Measurements from ENCODE around the gene EIF2B5. TPM values are rescaled to one million over a fixed set of nuclear protein-coding genes. Genes with fewer than 3 reads are reported as not detected.

The EIF2B5 gene
- polyA plus RNA-seq, 1 donor (not counting 4 experiments of a cell fraction or from before 2014, with no cell fraction given): 37.9 TPM

GRCh38 chr3:184186902-184187207 is 51.7 kb downstream of the EIF2B5 start:
- peaks cover 41 to 50% of the 10 kb centered on the region in 2 experiments for H3K36me3 ChIP-seq (ENCODE audit: control insufficient read depth in 2 of 2, extremely low read depth in 1 of 2, insufficient read depth in 2 of 2, low read length in 2 of 2)
- peak overlapping the region; percentile 84 for H3K27ac ChIP-seq (ENCODE audit: control insufficient read depth, insufficient read depth, low read length)
- DNase-seq (ENCODE audit: low read depth, low spot score) (no peak), FAIRE-seq (no peak)
- no peaks in the 10 kb centered on the region for H3K9me1 ChIP-seq (ENCODE audit: control insufficient read depth, extremely low read depth, insufficient read depth, low read length)
- peaks cover 39% of the 10 kb centered on the region for H3K79me2 ChIP-seq (ENCODE audit: control insufficient read depth, insufficient read depth, low read length)
- H4K20me1 ChIP-seq (ENCODE audit: control insufficient read depth, extremely low read depth, insufficient read depth, low read length): no peaks in the 10 kb centered on the region
- H3K4me1 ChIP-seq (ENCODE audit: control insufficient read depth, extremely low read depth, insufficient read depth, low read length): peaks cover 15% of the 10 kb centered on the region
- H3K4me2 ChIP-seq (ENCODE audit: control insufficient read depth, extremely low read depth, insufficient read depth, low read depth, low read length): peak overlapping the region; percentile 94
- dilution Hi-C loops (cut with MboI; ENCODE audit: extremely low pct_ligation_motif_present, low sequenced_read_pairs): no loop called here
- H2AFZ ChIP-seq (ENCODE audit: control insufficient read depth, low read length): no peak overlapping the region
- no peak for TF ChIP-seq EZH2 (IDR thresholded peaks at IDR 0.05; ENCODE audit: low read length)
- H3K27me3 ChIP-seq (ENCODE audit: control insufficient read depth, extremely low read depth, insufficient read depth, low read length): no peaks in the 10 kb centered on the region
- H3K9ac ChIP-seq (ENCODE audit: control insufficient read depth, extremely low read depth, insufficient read depth, low read length): peak overlapping the region; percentile 82
- H3K9me3 ChIP-seq (ENCODE audit: control insufficient read depth, low read depth, low read length): no peaks in the 10 kb centered on the region
- peak overlapping the region; percentile 63 to 90 (median 90) for H3K4me3 ChIP-seq (ENCODE audit: control insufficient read depth in 2 of 3, extremely low read depth in 1 of 3, insufficient read depth in 2 of 3, low read depth in 1 of 3, low read length in 3 of 3)

GRCh38 chr3:184188080-184188479 is 52.9 kb downstream of the EIF2B5 start:
- H3K4me3 ChIP-seq (ENCODE audit: control insufficient read depth in 2 of 3, extremely low read depth in 1 of 3, insufficient read depth in 2 of 3, low read depth in 1 of 3, low read length in 3 of 3): no peak overlapping the region
- no peaks in the 10 kb centered on the region for H3K9me1 ChIP-seq (ENCODE audit: control insufficient read depth, extremely low read depth, insufficient read depth, low read length)
- peaks cover 34 to 47% of the 10 kb centered on the region in 2 experiments for H3K36me3 ChIP-seq (ENCODE audit: control insufficient read depth in 2 of 2, extremely low read depth in 1 of 2, insufficient read depth in 2 of 2, low read length in 2 of 2)
- no peak overlapping the region for H2AFZ ChIP-seq (ENCODE audit: control insufficient read depth, low read length)
- H3K27me3 ChIP-seq (ENCODE audit: control insufficient read depth, extremely low read depth, insufficient read depth, low read length): no peaks in the 10 kb centered on the region
- dilution Hi-C loops (cut with MboI; ENCODE audit: extremely low pct_ligation_motif_present, low sequenced_read_pairs): no loop called here
- H4K20me1 ChIP-seq (ENCODE audit: control insufficient read depth, extremely low read depth, insufficient read depth, low read length): no peaks in the 10 kb centered on the region
- DNase-seq (ENCODE audit: low read depth, low spot score) (no peak), FAIRE-seq (no peak)
- no peaks in the 10 kb centered on the region for H3K9me3 ChIP-seq (ENCODE audit: control insufficient read depth, low read depth, low read length)
- no peak for TF ChIP-seq CTCF (optimal IDR thresholded peaks at IDR 0.05 in 1 of 3, IDR thresholded peaks at IDR 0.05 in 1 of 3, conservative IDR thresholded peaks at IDR 0.05 in 1 of 3; ENCODE audit: extremely low read depth in 1 of 3, insufficient read depth in 2 of 3, low read length in 3 of 3)
- TF ChIP-seq EZH2 (IDR thresholded peaks at IDR 0.05; ENCODE audit: low read length): no peak
- H3K79me2 ChIP-seq (ENCODE audit: control insufficient read depth, insufficient read depth, low read length): peaks cover 39% of the 10 kb centered on the region
- no peak overlapping the region for H3K27ac ChIP-seq (ENCODE audit: control insufficient read depth, insufficient read depth, low read length)
- no peak overlapping the region for H3K9ac ChIP-seq (ENCODE audit: control insufficient read depth, extremely low read depth, insufficient read depth, low read length)
- peaks cover 15% of the 10 kb centered on the region for H3K4me1 ChIP-seq (ENCODE audit: control insufficient read depth, extremely low read depth, insufficient read depth, low read length)
- no peak overlapping the region for H3K4me2 ChIP-seq (ENCODE audit: control insufficient read depth, extremely low read depth, insufficient read depth, low read depth, low read length)

- Histone ChIP-seq H3K4me2 (ENCODE audit: control insufficient read depth, extremely low read depth, insufficient read depth, low read depth, low read length) (no peak overlapping the region), H3K4me1 (ENCODE audit: control insufficient read depth, extremely low read depth, insufficient read depth, low read length) (peaks cover 15% of the 10 kb centered on the region), H3K27me3 (ENCODE audit: control insufficient read depth, extremely low read depth, insufficient read depth, low read length) (no peaks in the 10 kb centered on the region), H4K20me1 (ENCODE audit: control insufficient read depth, extremely low read depth, insufficient read depth, low read length) (no peaks in the 10 kb centered on the region), H3K9me3 (ENCODE audit: control insufficient read depth, low read depth, low read length) (no peaks in the 10 kb centered on the region), H3K36me3 (ENCODE audit: control insufficient read depth in 2 of 2, extremely low read depth in 1 of 2, insufficient read depth in 2 of 2, low read length in 2 of 2) (peaks cover 30 to 49% of the 10 kb centered on the region in 2 experiments), H2AFZ (ENCODE audit: control insufficient read depth, low read length) (no peak overlapping the region), H3K4me3 (ENCODE audit: control insufficient read depth in 2 of 3, extremely low read depth in 1 of 3, insufficient read depth in 2 of 3, low read depth in 1 of 3, low read length in 3 of 3) (no peak overlapping the region), H3K9me1 (ENCODE audit: control insufficient read depth, extremely low read depth, insufficient read depth, low read length) (no peaks in the 10 kb centered on the region), H3K79me2 (ENCODE audit: control insufficient read depth, insufficient read depth, low read length) (peaks cover 39% of the 10 kb centered on the region), H3K9ac (ENCODE audit: control insufficient read depth, extremely low read depth, insufficient read depth, low read length) (no peak overlapping the region), H3K27ac (ENCODE audit: control insufficient read depth, insufficient read depth, low read length) (no peak overlapping the region)
- dilution Hi-C loops (cut with MboI; ENCODE audit: extremely low pct_ligation_motif_present, low sequenced_read_pairs): no loop called here
- FAIRE-seq (no peak), DNase-seq (ENCODE audit: low read depth, low spot score) (no peak)
- no peak for TF ChIP-seq CTCF (optimal IDR thresholded peaks at IDR 0.05 in 1 of 3, IDR thresholded peaks at IDR 0.05 in 1 of 3, conservative IDR thresholded peaks at IDR 0.05 in 1 of 3; ENCODE audit: extremely low read depth in 1 of 3, insufficient read depth in 2 of 3, low read length in 3 of 3)
- no peak for TF ChIP-seq EZH2 (IDR thresholded peaks at IDR 0.05; ENCODE audit: low read length)
These were observed 54.3 kb downstream of the EIF2B5 start for GRCh38 chr3:184189421-184189820.
